Osteocyte (in vitro differentiated cells): ENCODE data around the gene LIMK2. TPM values are rescaled to one million over a fixed set of nuclear protein-coding genes. Genes with fewer than 3 reads are reported as not detected.

Experiments
- DNase-seq: peaks from one replicate; pipeline ENCODE4 v3.0.0; 2021; ENCODE audit warnings: mixed read lengths; ENCODE audit not compliant: unreplicated experiment; ENCODE audit errors: extremely low spot score
- H3K27ac Mint-ChIP-seq: one replicate; pipeline ENCODE4 v1.8.0; 2021; ENCODE audit warnings: mild to moderate bottlenecking, mixed read lengths; ENCODE audit not compliant: unreplicated experiment
- H3K27me3 Mint-ChIP-seq: one replicate; pipeline ENCODE4 v1.8.0; 2021; ENCODE audit warnings: mixed read lengths; ENCODE audit not compliant: unreplicated experiment
- H3K36me3 Mint-ChIP-seq: one replicate; pipeline ENCODE4 v1.8.0; 2021; ENCODE audit warnings: mixed read lengths; ENCODE audit not compliant: unreplicated experiment
- H3K4me1 Mint-ChIP-seq: one replicate; pipeline ENCODE4 v1.8.0; 2021; ENCODE audit warnings: mixed read lengths; ENCODE audit not compliant: unreplicated experiment
- H3K4me3 Mint-ChIP-seq: one replicate; pipeline ENCODE4 v1.8.0; 2021; ENCODE audit warnings: mild to moderate bottlenecking, moderate library complexity, mixed read lengths; ENCODE audit not compliant: unreplicated experiment
- H3K9me3 Mint-ChIP-seq: one replicate; pipeline ENCODE4 v1.8.0; 2021; ENCODE audit warnings: mixed read lengths; ENCODE audit not compliant: unreplicated experiment
- CTCF ChIP-seq: fragments of 200-600 bp; sonication (generic); IDR thresholded peaks from 2 replicates; pipeline ENCODE4 v1.5.0; 2021; ENCODE audit warnings: antibody characterized with exemption, mild to moderate bottlenecking, moderate library complexity
- total RNA-seq: library from RNA; stranded (reverse); gene quantifications from 2 replicates; pipeline ENCODE4 v1.2.1, GENCODE V29; 2021

The LIMK2 gene
- total RNA-seq, 1 donor from 2014 or later: 49.8 TPM

DNA sequence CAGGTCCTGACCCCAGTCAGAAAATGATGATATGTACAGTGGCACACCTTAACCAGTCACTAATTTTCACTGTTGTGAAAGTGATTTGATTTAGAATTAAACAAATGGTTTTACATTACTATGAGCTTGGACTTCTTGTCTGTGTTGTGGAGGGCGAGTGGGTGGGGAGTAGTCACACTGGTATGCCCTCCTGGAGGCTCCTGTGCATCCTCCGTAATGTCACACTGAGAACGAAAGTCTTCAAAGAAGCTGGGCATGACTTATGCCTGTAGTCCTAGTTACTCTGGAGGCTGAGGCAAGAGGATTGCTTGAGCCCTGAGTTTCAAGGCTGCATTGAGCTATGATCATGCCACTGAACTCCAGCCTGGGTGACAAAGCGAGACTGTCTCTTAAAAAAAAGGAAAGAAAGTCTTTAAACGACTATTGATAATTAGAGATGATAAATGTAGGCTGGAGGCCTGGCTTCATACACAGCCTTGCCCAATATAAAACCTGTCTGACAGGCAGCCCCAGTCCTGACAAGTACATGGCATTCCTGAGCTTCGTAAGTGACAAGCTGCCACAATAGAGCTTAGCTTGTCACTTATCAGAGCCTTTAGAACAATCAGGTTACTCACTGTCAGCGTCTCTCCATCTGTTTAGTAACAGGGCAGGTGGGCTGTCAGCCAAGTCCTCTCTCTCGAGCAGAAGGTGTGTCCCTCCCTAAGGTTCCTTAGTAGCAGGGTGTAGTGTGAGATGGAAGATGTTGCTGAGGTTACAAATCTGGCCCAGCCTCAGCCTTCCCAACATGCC is 5.0 kb upstream of the LIMK2 start:
- Mint-ChIP-seq H3K27me3 (no peaks in the 10 kb centered on the region), H3K4me3 (no peak overlapping the region), H3K27ac (no peak overlapping the region), H3K4me1 (peaks cover 9% of the 10 kb centered on the region), H3K9me3 (no peaks in the 10 kb centered on the region), H3K36me3 (peaks cover 29% of the 10 kb centered on the region)
- DNase-seq: no peak
- no peak for TF ChIP-seq CTCF

DNA sequence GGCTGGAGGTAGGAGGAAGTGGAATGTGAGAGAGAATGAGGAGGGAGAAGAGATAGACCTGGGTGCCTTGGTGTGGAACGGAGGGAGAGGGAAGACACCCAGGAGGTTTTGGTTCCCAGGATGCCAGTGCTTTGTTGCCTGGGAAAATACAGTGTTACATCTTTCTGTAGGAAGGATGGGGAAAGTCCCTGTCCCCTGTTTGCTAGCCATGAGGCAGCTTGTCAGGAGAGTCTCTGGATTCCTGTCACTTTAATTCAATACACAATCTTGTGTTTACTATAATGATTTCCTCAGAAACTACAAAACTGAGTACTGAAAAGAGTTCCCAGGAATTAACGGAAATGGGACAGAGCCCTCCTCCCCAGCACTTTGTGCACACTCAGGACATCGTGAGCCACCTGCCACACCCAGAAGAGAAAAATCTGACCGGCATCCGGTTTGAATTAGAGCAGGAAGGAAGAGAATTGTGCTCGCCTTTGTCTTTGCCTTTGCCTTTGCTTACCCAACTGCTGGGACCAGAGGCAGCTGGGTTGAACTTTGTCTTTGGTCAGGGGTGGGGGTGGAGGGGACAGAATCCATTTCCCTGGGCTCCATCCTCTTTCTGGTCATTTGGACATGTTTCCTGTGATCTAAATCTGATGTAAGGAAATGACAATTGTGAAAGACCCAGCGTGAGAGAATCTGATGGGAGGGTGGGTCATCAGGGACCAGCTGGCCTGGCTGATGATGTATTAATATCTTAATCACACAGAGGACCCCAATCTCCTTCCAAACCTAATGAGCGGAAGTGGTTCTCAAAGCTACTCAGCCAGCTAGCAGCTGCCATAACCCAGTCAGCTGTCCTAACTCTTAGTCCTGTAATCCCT is 1.3 kb upstream of the LIMK2 start:
- Mint-ChIP-seq H3K4me3 (no peak overlapping the region), H3K36me3 (peaks cover 14% of the 10 kb centered on the region), H3K27ac (no peak overlapping the region), H3K27me3 (no peaks in the 10 kb centered on the region), H3K4me1 (peaks cover 15% of the 10 kb centered on the region), H3K9me3 (no peaks in the 10 kb centered on the region)
- TF ChIP-seq CTCF: no peak
- no peak for DNase-seq

- no peak for DNase-seq
- Mint-ChIP-seq H3K27ac (peak overlapping the region; percentile 78), H3K4me3 (peak overlapping the region; percentile 85), H3K4me1 (peaks cover 15% of the 10 kb centered on the region), H3K27me3 (no peaks in the 10 kb centered on the region), H3K9me3 (no peaks in the 10 kb centered on the region), H3K36me3 (peaks cover 13% of the 10 kb centered on the region)
- TF ChIP-seq CTCF: no peak
Observed at GRCh38 chr22:31211482-31211861, 626 bp upstream of the LIMK2 start.

- DNase-seq: no peak
- peaks cover 4% of the 10 kb centered on the region for H3K36me3 Mint-ChIP-seq
- TF ChIP-seq CTCF: no peak
- peak overlapping the region; percentile 85 for H3K4me3 Mint-ChIP-seq
- peaks cover 16% of the 10 kb centered on the region for H3K4me1 Mint-ChIP-seq
- no peaks in the 10 kb centered on the region for H3K27me3 Mint-ChIP-seq
- H3K9me3 Mint-ChIP-seq: no peaks in the 10 kb centered on the region
- no peak overlapping the region for H3K27ac Mint-ChIP-seq
Observed at GRCh38 chr22:31212783-31213629, 908 bp downstream of the LIMK2 start.
